Adrenal gland (tissue), 5 donors: Measurements from ENCODE around the gene PCNX2.

Source experiments
- POLR2A ChIP-seq, 2 donors: fragments of 450-650 bp; IDR thresholded peaks; one replicate each; pipeline ENCODE4 v1.6.1; 2017; ENCODE audit warnings: antibody characterized with exemption in 2 of 2, mild to moderate bottlenecking in 2 of 2, moderate library complexity in 1 of 2
- TF ChIP-seq, protein P1 (sequence below), 6 experiments: fragments of 450-650 bp in 4 of 6; fragments of 200-600 bp in 2 of 6; sonication (generic) in 1 of 6; IDR thresholded peaks; 1 replicate in 5 of 6; 2 replicates in 1 of 6; pipeline versions ENCODE4 v1.5.1 to v1.8.0; 2016 to 2021; ENCODE audit warnings: antibody characterized with exemption in 6 of 6, mild to moderate bottlenecking in 2 of 6, moderate library complexity in 1 of 6
- donor health status: DM: no; HTN: no; CAD: no.

DNA sequence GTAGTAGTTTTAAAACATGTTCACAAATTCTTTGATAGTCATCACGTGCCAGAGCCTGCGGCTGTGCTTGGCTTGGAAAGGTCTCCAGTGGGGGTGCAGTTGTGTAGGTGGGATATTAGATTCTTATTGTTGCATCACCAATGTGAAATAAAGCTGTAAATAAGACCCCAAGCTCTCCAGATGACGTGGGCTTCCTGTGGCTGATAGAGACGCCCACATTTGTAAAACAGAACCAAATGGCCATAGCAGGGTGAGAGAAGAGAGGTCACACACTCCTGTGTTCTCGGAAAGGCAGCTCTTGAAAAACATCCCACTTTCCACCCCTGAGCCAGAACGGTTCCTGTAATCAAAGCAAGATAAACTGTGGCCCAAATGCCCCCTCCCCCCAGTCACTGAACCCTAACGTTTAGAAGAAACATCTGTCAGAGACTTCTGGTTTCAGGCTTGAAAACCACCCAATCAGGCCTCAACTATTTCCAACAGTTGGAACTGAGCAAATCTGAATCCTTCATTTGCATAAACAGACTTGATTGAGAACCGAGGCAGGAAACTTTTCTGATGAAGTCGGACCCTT is 351.8 kb downstream of the PCNX2 start:
- TF ChIP-seq, protein P1, sequence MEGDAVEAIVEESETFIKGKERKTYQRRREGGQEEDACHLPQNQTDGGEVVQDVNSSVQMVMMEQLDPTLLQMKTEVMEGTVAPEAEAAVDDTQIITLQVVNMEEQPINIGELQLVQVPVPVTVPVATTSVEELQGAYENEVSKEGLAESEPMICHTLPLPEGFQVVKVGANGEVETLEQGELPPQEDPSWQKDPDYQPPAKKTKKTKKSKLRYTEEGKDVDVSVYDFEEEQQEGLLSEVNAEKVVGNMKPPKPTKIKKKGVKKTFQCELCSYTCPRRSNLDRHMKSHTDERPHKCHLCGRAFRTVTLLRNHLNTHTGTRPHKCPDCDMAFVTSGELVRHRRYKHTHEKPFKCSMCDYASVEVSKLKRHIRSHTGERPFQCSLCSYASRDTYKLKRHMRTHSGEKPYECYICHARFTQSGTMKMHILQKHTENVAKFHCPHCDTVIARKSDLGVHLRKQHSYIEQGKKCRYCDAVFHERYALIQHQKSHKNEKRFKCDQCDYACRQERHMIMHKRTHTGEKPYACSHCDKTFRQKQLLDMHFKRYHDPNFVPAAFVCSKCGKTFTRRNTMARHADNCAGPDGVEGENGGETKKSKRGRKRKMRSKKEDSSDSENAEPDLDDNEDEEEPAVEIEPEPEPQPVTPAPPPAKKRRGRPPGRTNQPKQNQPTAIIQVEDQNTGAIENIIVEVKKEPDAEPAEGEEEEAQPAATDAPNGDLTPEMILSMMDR (IDR thresholded peaks at IDR 0.05), result no peak
- TF ChIP-seq POLR2A (IDR thresholded peaks at IDR 0.05), result no peak
